Mammary epithelial cell (primary cell): ENCODE data around the gene CSMD2.

Source experiments
- CTCF ChIP-seq, 2 donors: IDR thresholded peaks in 1 of 2; conservative IDR thresholded peaks in 1 of 2; 2 replicates each; pipeline ENCODE4 v1.5.1; 2011 to 2012; ENCODE audit warnings: inconsistent platforms in 2 of 2, low read length in 2 of 2, mild to moderate bottlenecking in 2 of 2, control low read depth in 1 of 2, low read depth in 1 of 2; ENCODE audit not compliant: insufficient read depth in 1 of 2; ENCODE audit errors: extremely low read depth in 1 of 2
- EZH2 ChIP-seq: IDR thresholded peaks from 2 replicates; pipeline ENCODE4 v1.6.1; 2012; ENCODE audit warnings: low read length, inconsistent platforms, borderline replicate concordance

- TF ChIP-seq CTCF (conservative IDR thresholded peaks at IDR 0.05 in 1 of 2, IDR thresholded peaks at IDR 0.05 in 1 of 2; ENCODE audit: extremely low read depth in 1 of 2, insufficient read depth in 1 of 2, low read depth in 1 of 2, low read length in 2 of 2) (no peak), EZH2 (no peak)
Measured at GRCh38 chr1:34122080-34122932, 42.7 kb downstream of the CSMD2 start.
